K562 (cell line): ENCODE measurements around the gene PLXDC1. TPM values are rescaled to one million over a fixed set of nuclear protein-coding genes. Genes with fewer than 3 reads are reported as not detected.

Source experiments
- ATAC-seq: fragments of 200-7000 bp; cut with Tn5 transposase; 3 replicates; pipeline ENCODE4 v1.9.1; 2020; ENCODE audit warnings: moderate library complexity
- BruUV-seq: library from RNA; stranded (reverse); fragments of 400-500 nt; replicated peaks from 2 replicates; lab custom pipeline; 2021; lab: Mats Ljungman, UMichigan
- CTCF ChIA-PET: fragments of 300-600 bp; formaldehyde crosslinking; extraction: SDS; loops from one replicate; lab custom pipeline; 2021; ENCODE audit warnings: low intra/inter-chr PET ratio; lab: Yijun Ruan, JAX
- POLR2A ChIA-PET: fragments of 300-600, 350-650 bp; sonication (Branson Sonifier 250); formaldehyde crosslinking; extraction: SDS; loops from one replicate; lab custom pipeline; 2021; ENCODE audit warnings: antibody characterized with exemption, inconsistent platforms; lab: Yijun Ruan, JAX
- DNase-seq, 4 experiments: peaks; one replicate each; pipeline versions ENCODE4 v3.0.0 to v3.0.0-alpha.2; 2011 to 2018; ENCODE audit warnings: low spot score in 3 of 4, mixed read lengths in 3 of 4; ENCODE audit errors: extremely low read depth in 1 of 4
- FAIRE-seq: peaks from 2 replicates; lab custom pipeline; 2011; peaks lifted over from hg19 to GRCh38; lab: Jason Lieb, UNC
- H2AFZ ChIP-seq: 2 replicates; pipeline ENCODE4 v1.6.0; 2011; ENCODE audit warnings: low read depth, low read length, control low read depth, inconsistent platforms
- H3K27ac ChIP-seq: fragments of 200-600 bp; 3 replicates; pipeline ENCODE4 v1.8.0; 2011; ENCODE audit warnings: low read depth, mild to moderate bottlenecking, control low read depth, inconsistent platforms, low read length, moderate library complexity, mixed read lengths; ENCODE audit errors: extremely low read depth
- H3K27me3 ChIP-seq, 2 experiments: fragments of 300-600 bp in 1 of 2; 2 replicates in 1 of 2; 3 replicates in 1 of 2; pipeline versions ENCODE4 v1.6.0 to v1.8.0; 2011; ENCODE audit warnings: inconsistent platforms in 2 of 2, low read length in 2 of 2, mild to moderate bottlenecking in 1 of 2, mixed read lengths in 1 of 2, moderate library complexity in 1 of 2; ENCODE audit not compliant: control insufficient read depth in 2 of 2, insufficient read depth in 2 of 2
- H3K36me3 ChIP-seq: fragments of 300-600 bp; 3 replicates; pipeline ENCODE4 v1.8.0; 2011; ENCODE audit warnings: mild to moderate bottlenecking, low read length, inconsistent platforms; ENCODE audit not compliant: control insufficient read depth, insufficient read depth
- H3K4me1 ChIP-seq, 2 experiments: fragments of 200-600 bp in 1 of 2; replicated peaks in 1 of 2; 2 replicates in 1 of 2; 3 replicates in 1 of 2; pipeline versions ENCODE4 v1.5.1 to v1.8.0; 2011; ENCODE audit warnings: inconsistent platforms in 2 of 2, low read length in 2 of 2, mild to moderate bottlenecking in 1 of 2, mixed read lengths in 1 of 2, moderate library complexity in 1 of 2; ENCODE audit not compliant: control insufficient read depth in 2 of 2, insufficient read depth in 2 of 2
- H3K4me2 ChIP-seq: 2 replicates; pipeline ENCODE4 v1.6.1; 2011; ENCODE audit warnings: low read length, control low read depth, inconsistent platforms, mixed read lengths; ENCODE audit not compliant: insufficient read depth
- H3K4me3 ChIP-seq: fragments of 200-600 bp; sonication (generic), shearing (Covaris generic); 2 replicates; pipeline ENCODE4 v1.5.1; 2016; ENCODE audit warnings: control low read depth, inconsistent platforms
- H3K79me2 ChIP-seq: fragments of 200-600 bp; 3 replicates; pipeline ENCODE4 v1.8.0; 2011; ENCODE audit warnings: low read length, inconsistent platforms; ENCODE audit not compliant: control insufficient read depth, insufficient read depth
- H3K9ac ChIP-seq, 2 experiments: 2 replicates each; pipeline versions ENCODE4 v1.6.0 to v1.6.1; 2011; ENCODE audit warnings: low read depth in 2 of 2, low read length in 2 of 2, control low read depth in 1 of 2, inconsistent platforms in 1 of 2, mild to moderate bottlenecking in 1 of 2, mixed read lengths in 1 of 2; ENCODE audit not compliant: insufficient read depth in 1 of 2
- H3K9me1 ChIP-seq: one replicate; pipeline ENCODE4 v1.6.0; 2011; ENCODE audit warnings: inconsistent platforms, mild to moderate bottlenecking, low read length, moderate library complexity; ENCODE audit not compliant: control insufficient read depth, insufficient read depth
- H3K9me3 ChIP-seq: replicated peaks from 2 replicates; pipeline ENCODE4 v1.5.1; 2011; ENCODE audit warnings: low read depth, low read length, inconsistent platforms; ENCODE audit not compliant: control insufficient read depth, insufficient read depth
- H4K20me1 ChIP-seq: replicated peaks from 2 replicates; pipeline ENCODE4 v1.6.1; 2011; ENCODE audit warnings: low read length, inconsistent platforms, mixed read lengths; ENCODE audit not compliant: control insufficient read depth, insufficient read depth
- ARID3A ChIP-seq: IDR thresholded peaks from 2 replicates; pipeline ENCODE4 v1.6.1; 2012; ENCODE audit warnings: low read depth, low read length, improper control_type of control experiment, borderline replicate concordance
- CEBPB ChIP-seq: fragments of 450-650 bp; IDR thresholded peaks from 2 replicates; pipeline ENCODE4 v1.6.1; 2016; ENCODE audit warnings: missing genetic modification characterization, missing compliant biosample characterization
- CEBPG ChIP-seq, 3 experiments: fragments of 200-800 bp in 1 of 3; sonication (Bioruptor generic) in 1 of 3; sonication (generic) in 1 of 3; formaldehyde crosslinking in 1 of 3; IDR thresholded peaks in 2 of 3; conservative IDR thresholded peaks in 1 of 3; 2 replicates each; pipeline versions ENCODE4 v1.6.1 to v1.8.0; 2016 to 2022; ENCODE audit warnings: missing compliant biosample characterization in 2 of 3, missing genetic modification characterization in 2 of 3, mild to moderate bottlenecking in 1 of 3, missing genetic modification reagents in 1 of 3
- ZNF277 ChIP-seq: fragments of 250-450 bp; sonication (Bioruptor Pico); IDR thresholded peaks from 2 replicates; pipeline ENCODE4 v1.8.0; 2022; ENCODE audit warnings: inconsistent platforms, mild to moderate bottlenecking, moderate library complexity, borderline replicate concordance
- WGBS: fragments of 100-300 bp; shearing (Covaris generic); methylation state at CpG from one replicate; pipeline ENCODE4 v1.1.6; 2016; ENCODE audit warnings: low coverage, mixed read lengths; ENCODE audit not compliant: insufficient coverage; ENCODE audit errors: missing lambda C conversion rate; 5-methylcytosine and 5-hydroxymethylcytosine counted together
- in situ Hi-C: fragments of 300-500 bp; cut with MboI; formaldehyde crosslinking; loops from 4 replicates; pipeline ENCODE4 v1.15.0; 2018; ENCODE audit warnings: inconsistent platforms, mixed read lengths
- intact Hi-C: fragments of 100-400 bp; cut with micrococcal nuclease; formaldehyde crosslinking; loops from 2 replicates; pipeline ENCODE4 v1.14.2; 2022
- polyA plus RNA-seq, 8 experiments: library from polyadenylated mRNA; depleted of rRNA in 4 of 8; stranded (reverse) in 5 of 8; unstranded in 3 of 8; fragments of >200 nt; fragmentation: Nextera tagmentation in 2 of 8; fragmentation: Illumina TruSeq in 1 of 8; extraction: Ambion mirVana in 2 of 8; extraction: Trizol in 1 of 8; gene quantifications; 2 replicates each; pipeline versions ENCODE4 v1.2.1 to v1.2.3, GENCODE V29; 2011 to 2014; ENCODE audit warnings: inconsistent platforms in 1 of 8, missing spikeins in 1 of 8
- total RNA-seq, 7 experiments: library from RNA; depleted of rRNA in 6 of 7; stranded (reverse); fragments of >200 nt in 6 of 7; fragmentation: Illumina TruSeq in 2 of 7; extraction: Trizol in 2 of 7; gene quantifications; 2 replicates each; pipeline versions ENCODE4 v1.2.1 to v1.2.3, GENCODE V29; 2011 to 2021; ENCODE audit warnings: low replicate concordance in 1 of 7
- TF ChIP-seq, protein P1 (sequence below): sonication (generic); formaldehyde crosslinking; IDR thresholded peaks from 2 replicates; pipeline ENCODE4 v1.5.0; 2020; ENCODE audit warnings: missing genetic modification reagents

The PLXDC1 gene
- total and polyA plus RNA-seq, 9 of the 15 experiments (the other 6 are each of a cell fraction or from before 2014, with no cell fraction given): not detected

DNA sequence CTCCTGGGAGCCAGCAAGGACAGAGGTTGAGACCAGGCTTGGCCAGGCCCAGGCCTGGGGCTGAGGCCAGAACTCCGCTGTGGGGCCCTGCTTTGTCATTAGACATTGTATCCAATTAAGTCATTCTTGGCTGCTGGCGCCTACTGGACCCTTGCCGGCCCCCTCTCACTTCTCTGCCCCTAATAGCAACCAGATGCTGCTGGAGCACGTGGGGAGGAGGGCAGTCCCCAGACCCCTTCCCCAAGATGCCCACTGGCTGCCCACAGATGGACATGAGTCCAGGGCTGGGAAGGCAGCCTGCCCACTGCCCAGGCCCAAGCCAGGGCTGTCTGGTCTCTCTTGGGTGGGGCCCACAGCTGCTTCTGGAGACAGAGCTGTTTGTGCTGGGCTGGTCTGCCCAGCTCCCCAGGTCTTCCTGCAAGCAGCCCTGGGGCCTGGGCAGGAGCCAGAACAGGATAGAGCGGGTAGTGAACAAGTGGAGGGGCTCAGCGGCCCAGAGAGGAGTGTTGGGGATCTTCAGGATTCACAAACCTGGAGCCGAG lies 7.8 kb downstream of the PLXDC1 start (continued):
- no peak for TF ChIP-seq ARID3A
- TF ChIP-seq, protein P1, sequence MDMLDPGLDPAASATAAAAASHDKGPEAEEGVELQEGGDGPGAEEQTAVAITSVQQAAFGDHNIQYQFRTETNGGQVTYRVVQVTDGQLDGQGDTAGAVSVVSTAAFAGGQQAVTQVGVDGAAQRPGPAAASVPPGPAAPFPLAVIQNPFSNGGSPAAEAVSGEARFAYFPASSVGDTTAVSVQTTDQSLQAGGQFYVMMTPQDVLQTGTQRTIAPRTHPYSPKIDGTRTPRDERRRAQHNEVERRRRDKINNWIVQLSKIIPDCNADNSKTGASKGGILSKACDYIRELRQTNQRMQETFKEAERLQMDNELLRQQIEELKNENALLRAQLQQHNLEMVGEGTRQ (CRISPR knock-in tag): no peak

DNA sequence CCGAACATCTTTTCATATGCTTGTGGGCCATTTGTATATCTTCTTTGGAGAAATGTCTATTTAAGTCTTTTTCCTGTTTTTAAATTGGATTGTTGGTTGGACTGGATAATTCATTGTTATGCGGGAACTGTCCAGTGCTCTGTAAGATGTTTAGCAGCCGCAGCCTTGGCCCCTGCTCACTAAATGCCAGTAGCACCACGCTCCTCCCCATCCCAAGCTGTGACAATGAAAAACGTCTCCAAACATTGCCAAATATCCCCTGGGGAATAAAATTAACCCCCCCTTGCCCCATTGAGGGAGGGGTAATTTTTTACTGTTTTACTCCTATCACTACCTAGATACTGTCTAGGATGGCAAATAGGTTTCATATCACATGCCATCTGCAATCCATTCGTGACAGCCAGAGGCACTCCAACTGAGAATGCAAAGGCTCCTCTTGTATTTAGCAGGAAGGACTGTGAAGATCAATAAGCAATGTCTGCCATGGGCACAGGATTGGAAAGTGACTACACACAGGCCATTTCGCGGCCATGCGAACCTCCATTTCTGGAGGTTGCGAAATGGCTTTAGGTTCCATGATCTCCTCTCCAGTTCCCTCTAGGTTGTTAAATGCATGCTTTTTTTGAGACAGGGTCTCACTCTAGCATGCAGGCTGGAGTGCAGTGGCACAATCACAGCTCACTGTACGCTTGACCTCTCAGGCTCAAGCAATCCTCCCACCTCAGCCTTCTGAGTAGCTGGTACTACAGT lies 9.3 kb downstream of the PLXDC1 start:
- FAIRE-seq (no peak), ATAC-seq (no peak), DNase-seq (no peak)
- CTCF ChIA-PET: no interaction called here
- TF ChIP-seq CEBPG (CRISPR knock-in tag; IDR thresholded peaks at IDR 0.05): no peak
- 0 out of 4 replicates have a peak, but pooled peaks of 1 of the 2 experiments have one; percentile 17 for TF ChIP-seq CEBPG (tag; conservative IDR thresholded peaks at IDR 0.05 in 1 of 2, IDR thresholded peaks at IDR 0.05 in 1 of 2)
- no peak for TF ChIP-seq ZNF277
- peak; percentile 82 for TF ChIP-seq CEBPB
- no peak overlapping the region for H3K27ac ChIP-seq
- H3K9ac ChIP-seq: no peak overlapping the region
- H2AFZ ChIP-seq: no peak overlapping the region
- no peaks in the 10 kb centered on the region for H3K9me1 ChIP-seq
- peaks cover 6 to 49% of the 10 kb centered on the region in 2 experiments; a peak in 3 of 5 replicates for H3K27me3 ChIP-seq
- H4K20me1 ChIP-seq: no peaks in the 10 kb centered on the region
- in situ Hi-C loops (no loop called here), intact Hi-C loops (no loop called here)
- no peak overlapping the region for H3K4me2 ChIP-seq
- no peak overlapping the region for H3K4me3 ChIP-seq
- no peaks in the 10 kb centered on the region for H3K9me3 ChIP-seq
- no peaks in the 10 kb centered on the region for H3K36me3 ChIP-seq
- BruUV-seq: no TSS peak
- WGBS: 25% methylated on average over 11 of the region's 11 CpGs
- H3K79me2 ChIP-seq: no peaks in the 10 kb centered on the region
- peaks cover 0 to 8% of the 10 kb centered on the region in 2 experiments; a peak in 1 of 5 replicates for H3K4me1 ChIP-seq
- POLR2A ChIA-PET: no interaction called here
